Suprapubic skin (tissue), 3 donors: ENCODE data around the gene VPS4A.

Experiments
- CTCF ChIP-seq, 2 donors: fragments of 200-600 bp in 1 of 2; fragments of 450-650 bp in 1 of 2; sonication (generic) in 1 of 2; IDR thresholded peaks; one replicate each; pipeline ENCODE4 v1.5.1; 2016 to 2019; ENCODE audit warnings: antibody characterized with exemption in 2 of 2, mild to moderate bottlenecking in 1 of 2, moderate library complexity in 1 of 2
- EP300 ChIP-seq: sonication (generic); formaldehyde crosslinking; IDR thresholded peaks from one replicate; pipeline ENCODE4 v1.6.1; 2017; ENCODE audit warnings: antibody characterized with exemption
- POLR2A ChIP-seq, 2 donors: fragments of 450-650 bp; IDR thresholded peaks; one replicate each; pipeline ENCODE4 v1.6.1; 2017; ENCODE audit warnings: antibody characterized with exemption in 2 of 2, mild to moderate bottlenecking in 2 of 2, moderate library complexity in 2 of 2

- no peak for TF ChIP-seq CTCF (IDR thresholded peaks at IDR 0.05)
- TF ChIP-seq POLR2A (IDR thresholded peaks at IDR 0.05), result no peak
- TF ChIP-seq EP300, result no peak
Observed at GRCh38 chr16:69301187-69301586, 10.0 kb upstream of the VPS4A start.
